ENCODE measurements around the gene LIME1.
"Not testable (repeated sequence)": the region's sequence is repeated elsewhere in the genome, so short reads cannot be mapped to it uniquely, and the experiment has no call there.

Gene LIME1

GRCh38 chr20:63718996-63719395 is 17.5 kb upstream of the LIME1 start:
- Histone ChIP-seq H3K27ac (ENCODE audit: low read length) (no peak overlapping the region), H3K27me3 (ENCODE audit: low read depth, low read length) (no peaks in the 10 kb centered on the region), H3K4me1 (ENCODE audit: control insufficient read depth in 1 of 2, insufficient read depth in 2 of 2, low read length in 2 of 2) (no peaks in the 10 kb centered on the region), H3K4me3 (ENCODE audit: low read depth in 1 of 2, low read length in 2 of 2) (no peak overlapping the region), H3K9me3 (ENCODE audit: control insufficient read depth in 1 of 2, low read length in 2 of 2) (peaks cover 0 to 14% of the 10 kb centered on the region in 2 donors), H3K36me3 (ENCODE audit: control insufficient read depth in 1 of 2, insufficient read depth in 2 of 2, low read length in 2 of 2) (peaks cover 3 to 53% of the 10 kb centered on the region in 2 donors)

- H3K9me3 ChIP-seq (ENCODE audit: control insufficient read depth in 1 of 2, low read length in 2 of 2) = peaks cover 0 to 12% of the 10 kb centered on the region in 2 donors
- H3K4me1 ChIP-seq (ENCODE audit: control insufficient read depth in 1 of 2, insufficient read depth in 2 of 2, low read length in 2 of 2); H3K27ac ChIP-seq (ENCODE audit: low read length); H3K4me3 ChIP-seq (ENCODE audit: low read depth in 1 of 2, low read length in 2 of 2); H3K27me3 ChIP-seq (ENCODE audit: low read depth, low read length): not testable (repeated sequence)
- H3K36me3 ChIP-seq (ENCODE audit: control insufficient read depth in 1 of 2, insufficient read depth in 2 of 2, low read length in 2 of 2) = peaks cover 3 to 20% of the 10 kb centered on the region in 2 donors
Observed at GRCh38 chr20:63722967-63723622, 13.4 kb upstream of the LIME1 start.

- H3K4me1 ChIP-seq (ENCODE audit: control insufficient read depth in 1 of 2, insufficient read depth in 2 of 2, low read length in 2 of 2); H3K27me3 ChIP-seq (ENCODE audit: low read depth, low read length); H3K4me3 ChIP-seq (ENCODE audit: low read depth in 1 of 2, low read length in 2 of 2); H3K27ac ChIP-seq (ENCODE audit: low read length); H3K9me3 ChIP-seq (ENCODE audit: control insufficient read depth in 1 of 2, low read length in 2 of 2): not testable (repeated sequence)
- H3K36me3 ChIP-seq (ENCODE audit: control insufficient read depth in 1 of 2, insufficient read depth in 2 of 2, low read length in 2 of 2) = peaks cover 12 to 23% of the 10 kb centered on the region in 2 donors
Observed at GRCh38 chr20:63730189-63730733, 6.2 kb upstream of the LIME1 start.

GRCh38 chr20:63731410-63731809 is 5.1 kb upstream of the LIME1 start:
- no peaks in the 10 kb centered on the region for H3K4me1 ChIP-seq (ENCODE audit: control insufficient read depth in 1 of 2, insufficient read depth in 2 of 2, low read length in 2 of 2)
- no peaks in the 10 kb centered on the region for H3K9me3 ChIP-seq (ENCODE audit: control insufficient read depth in 1 of 2, low read length in 2 of 2)
- H3K27ac ChIP-seq (ENCODE audit: low read length) = no peak overlapping the region
- peaks cover 12 to 34% of the 10 kb centered on the region in 2 donors for H3K36me3 ChIP-seq (ENCODE audit: control insufficient read depth in 1 of 2, insufficient read depth in 2 of 2, low read length in 2 of 2)
- no peaks in the 10 kb centered on the region for H3K27me3 ChIP-seq (ENCODE audit: low read depth, low read length)
- no peak overlapping the region for H3K4me3 ChIP-seq (ENCODE audit: low read depth in 1 of 2, low read length in 2 of 2)

GRCh38 chr20:63732118-63733095 is 4.1 kb upstream of the LIME1 start:
- peaks cover 12 to 38% of the 10 kb centered on the region in 2 donors for H3K36me3 ChIP-seq (ENCODE audit: control insufficient read depth in 1 of 2, insufficient read depth in 2 of 2, low read length in 2 of 2)
- H3K27ac ChIP-seq (ENCODE audit: low read length) = no peak overlapping the region
- H3K4me1 ChIP-seq (ENCODE audit: control insufficient read depth in 1 of 2, insufficient read depth in 2 of 2, low read length in 2 of 2) = peaks cover 0 to 3% of the 10 kb centered on the region in 2 donors
- H3K4me3 ChIP-seq (ENCODE audit: low read depth in 1 of 2, low read length in 2 of 2) = no peak overlapping the region
- H3K9me3 ChIP-seq (ENCODE audit: control insufficient read depth in 1 of 2, low read length in 2 of 2) = no peaks in the 10 kb centered on the region
- no peaks in the 10 kb centered on the region for H3K27me3 ChIP-seq (ENCODE audit: low read depth, low read length)

- Histone ChIP-seq H3K36me3 (ENCODE audit: control insufficient read depth in 1 of 2, insufficient read depth in 2 of 2, low read length in 2 of 2) (peaks cover 12 to 38% of the 10 kb centered on the region in 2 donors), H3K4me3 (ENCODE audit: low read depth in 1 of 2, low read length in 2 of 2) (no peak overlapping the region), H3K27me3 (ENCODE audit: low read depth, low read length) (no peaks in the 10 kb centered on the region), H3K4me1 (ENCODE audit: control insufficient read depth in 1 of 2, insufficient read depth in 2 of 2, low read length in 2 of 2) (peaks cover 0 to 9% of the 10 kb centered on the region in 2 donors), H3K9me3 (ENCODE audit: control insufficient read depth in 1 of 2, low read length in 2 of 2) (no peaks in the 10 kb centered on the region), H3K27ac (ENCODE audit: low read length) (no peak overlapping the region)
Observed at GRCh38 chr20:63733117-63733516, 3.3 kb upstream of the LIME1 start.

GRCh38 chr20:63733579-63734081 is 2.8 kb upstream of the LIME1 start:
- Histone ChIP-seq H3K36me3 (ENCODE audit: control insufficient read depth in 1 of 2, insufficient read depth in 2 of 2, low read length in 2 of 2) (peaks cover 12 to 38% of the 10 kb centered on the region in 2 donors), H3K27me3 (ENCODE audit: low read depth, low read length) (no peaks in the 10 kb centered on the region), H3K9me3 (ENCODE audit: control insufficient read depth in 1 of 2, low read length in 2 of 2) (no peaks in the 10 kb centered on the region), H3K4me3 (ENCODE audit: low read depth in 1 of 2, low read length in 2 of 2) (no peak overlapping the region), H3K27ac (ENCODE audit: low read length) (no peak overlapping the region), H3K4me1 (ENCODE audit: control insufficient read depth in 1 of 2, insufficient read depth in 2 of 2, low read length in 2 of 2) (peaks cover 0 to 14% of the 10 kb centered on the region in 2 donors)

GRCh38 chr20:63734111-63734945 is 2.1 kb upstream of the LIME1 start:
- Histone ChIP-seq H3K4me1 (ENCODE audit: control insufficient read depth in 1 of 2, insufficient read depth in 2 of 2, low read length in 2 of 2) (peaks cover 0 to 16% of the 10 kb centered on the region in 2 donors), H3K27ac (ENCODE audit: low read length) (no peak overlapping the region), H3K27me3 (ENCODE audit: low read depth, low read length) (no peaks in the 10 kb centered on the region), H3K36me3 (ENCODE audit: control insufficient read depth in 1 of 2, insufficient read depth in 2 of 2, low read length in 2 of 2) (peaks cover 12 to 38% of the 10 kb centered on the region in 2 donors), H3K9me3 (ENCODE audit: control insufficient read depth in 1 of 2, low read length in 2 of 2) (no peaks in the 10 kb centered on the region), H3K4me3 (ENCODE audit: low read depth in 1 of 2, low read length in 2 of 2) (no peak overlapping the region)

- no peaks in the 10 kb centered on the region for H3K9me3 ChIP-seq (ENCODE audit: control insufficient read depth in 1 of 2, low read length in 2 of 2)
- H3K27me3 ChIP-seq (ENCODE audit: low read depth, low read length) = no peaks in the 10 kb centered on the region
- H3K4me3 ChIP-seq (ENCODE audit: low read depth in 1 of 2, low read length in 2 of 2) = no peak overlapping the region
- peaks cover 0 to 16% of the 10 kb centered on the region in 2 donors for H3K4me1 ChIP-seq (ENCODE audit: control insufficient read depth in 1 of 2, insufficient read depth in 2 of 2, low read length in 2 of 2)
- H3K27ac ChIP-seq (ENCODE audit: low read length) = no peak overlapping the region
- H3K36me3 ChIP-seq (ENCODE audit: control insufficient read depth in 1 of 2, insufficient read depth in 2 of 2, low read length in 2 of 2) = peaks cover 12 to 38% of the 10 kb centered on the region in 2 donors
Observed at GRCh38 chr20:63734946-63735858, 1.3 kb upstream of the LIME1 start.
